Testis (tissue), 3 donors: Measurements from ENCODE around the gene CLIC4. TPM values are rescaled to one million over a fixed set of nuclear protein-coding genes. Genes with fewer than 3 reads are reported as not detected.

Experiments used
- DNase-seq: peaks from one replicate; pipeline ENCODE4 v3.0.0-alpha.2; 2019
- H3K27ac ChIP-seq, 2 donors: fragments of 200-600 bp; sonication (generic); one replicate each; pipeline ENCODE4 v1.5.1; 2019
- H3K27me3 ChIP-seq: fragments of 200-600 bp; sonication (generic); one replicate; pipeline ENCODE4 v1.5.1; 2019
- H3K36me3 ChIP-seq: fragments of 200-600 bp; sonication (generic); one replicate; pipeline ENCODE4 v1.5.1; 2017; ENCODE audit warnings: low read depth; ENCODE audit errors: missing control alignments
- H3K4me1 ChIP-seq: fragments of 200-600 bp; sonication (generic); one replicate; pipeline ENCODE4 v1.5.1; 2019
- H3K4me3 ChIP-seq, 2 donors: fragments of 200-600 bp; sonication (generic); one replicate each; pipeline ENCODE4 v1.5.1; 2017 to 2019
- H3K9me3 ChIP-seq: fragments of 200-600 bp; sonication (generic); one replicate; pipeline ENCODE4 v1.5.1; 2017
- CTCF ChIP-seq, 3 experiments: fragments of 450-650 bp in 2 of 3; fragments of 200-600 bp in 1 of 3; sonication (generic) in 1 of 3; IDR thresholded peaks; one replicate each; pipeline ENCODE4 v1.5.1; 2016 to 2019; ENCODE audit warnings: antibody characterized with exemption in 3 of 3, mild to moderate bottlenecking in 2 of 3, moderate library complexity in 1 of 3
- POLR2A ChIP-seq: fragments of 450-650 bp; IDR thresholded peaks from one replicate; pipeline ENCODE4 v1.6.1; 2017; ENCODE audit warnings: antibody characterized with exemption, mild to moderate bottlenecking, moderate library complexity
- WGBS, 2 donors: methylation state at CpG; one replicate each; pipeline ENCODE4 v1.1.5; 2018; 5-methylcytosine and 5-hydroxymethylcytosine counted together
- intact Hi-C: fragments of 100-400 bp; cut with DNase I; formaldehyde crosslinking; loops from one replicate; pipeline ENCODE4 v1.15.1; 2023; ENCODE audit warnings: low total_unique reads
- polyA plus RNA-seq: library from polyadenylated mRNA; stranded (reverse); fragments of 350-450 nt; fragmentation: Illumina TruSeq; extraction: RNeasy Lipid Tissue Mini Kit (QIAGEN cat#74804); gene quantifications from one replicate; pipeline ENCODE4 v1.2.3, GENCODE V29; 2014; ENCODE audit warnings: low read depth, low replicate concordance; ENCODE audit not compliant: insufficient read depth
- total RNA-seq, 2 donors: library from RNA; depleted of rRNA; stranded (reverse); fragments of >200 nt; gene quantifications; one replicate each; pipeline ENCODE4 v1.2.3, GENCODE V29; 2016

The CLIC4 gene
- total and polyA plus RNA-seq, 3 donors from 2014 or later: 47.2 to 72.4 (median 48.8) TPM

DNA sequence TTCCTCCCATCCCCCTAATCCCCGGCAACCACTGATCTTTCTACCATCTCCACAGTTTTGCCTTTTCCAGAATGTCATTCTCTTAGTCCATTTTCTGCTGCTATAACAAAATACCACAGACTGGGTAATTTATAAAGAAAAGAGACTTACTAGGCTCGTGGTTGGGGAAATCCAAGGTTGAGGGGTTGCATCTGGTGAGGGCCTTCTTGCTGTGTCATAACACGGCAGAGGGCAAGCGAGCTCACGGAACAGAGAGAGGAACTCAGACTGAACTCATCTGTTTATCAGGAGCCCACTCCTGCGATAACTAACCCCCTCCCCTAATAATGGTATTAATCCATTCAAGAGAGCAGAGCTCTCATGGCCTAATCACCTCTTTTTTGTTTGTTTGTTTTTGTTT lies 132.8 kb downstream of the CLIC4 start:
- no peak overlapping the region for H3K27ac ChIP-seq
- TF ChIP-seq CTCF (IDR thresholded peaks at IDR 0.05) (no peak), POLR2A (no peak)
- H3K9me3 ChIP-seq: no peaks in the 10 kb centered on the region
- H3K36me3 ChIP-seq: no peaks in the 10 kb centered on the region
- DNase-seq: no peak
- H3K4me3 ChIP-seq: no peak overlapping the region
- H3K27me3 ChIP-seq: no peaks in the 10 kb centered on the region
- intact Hi-C loops: no loop called here
- WGBS, 2 donors: 83 to 89% methylated on average over 6 of the region's 6 CpGs
- H3K4me1 ChIP-seq: no peaks in the 10 kb centered on the region

DNA sequence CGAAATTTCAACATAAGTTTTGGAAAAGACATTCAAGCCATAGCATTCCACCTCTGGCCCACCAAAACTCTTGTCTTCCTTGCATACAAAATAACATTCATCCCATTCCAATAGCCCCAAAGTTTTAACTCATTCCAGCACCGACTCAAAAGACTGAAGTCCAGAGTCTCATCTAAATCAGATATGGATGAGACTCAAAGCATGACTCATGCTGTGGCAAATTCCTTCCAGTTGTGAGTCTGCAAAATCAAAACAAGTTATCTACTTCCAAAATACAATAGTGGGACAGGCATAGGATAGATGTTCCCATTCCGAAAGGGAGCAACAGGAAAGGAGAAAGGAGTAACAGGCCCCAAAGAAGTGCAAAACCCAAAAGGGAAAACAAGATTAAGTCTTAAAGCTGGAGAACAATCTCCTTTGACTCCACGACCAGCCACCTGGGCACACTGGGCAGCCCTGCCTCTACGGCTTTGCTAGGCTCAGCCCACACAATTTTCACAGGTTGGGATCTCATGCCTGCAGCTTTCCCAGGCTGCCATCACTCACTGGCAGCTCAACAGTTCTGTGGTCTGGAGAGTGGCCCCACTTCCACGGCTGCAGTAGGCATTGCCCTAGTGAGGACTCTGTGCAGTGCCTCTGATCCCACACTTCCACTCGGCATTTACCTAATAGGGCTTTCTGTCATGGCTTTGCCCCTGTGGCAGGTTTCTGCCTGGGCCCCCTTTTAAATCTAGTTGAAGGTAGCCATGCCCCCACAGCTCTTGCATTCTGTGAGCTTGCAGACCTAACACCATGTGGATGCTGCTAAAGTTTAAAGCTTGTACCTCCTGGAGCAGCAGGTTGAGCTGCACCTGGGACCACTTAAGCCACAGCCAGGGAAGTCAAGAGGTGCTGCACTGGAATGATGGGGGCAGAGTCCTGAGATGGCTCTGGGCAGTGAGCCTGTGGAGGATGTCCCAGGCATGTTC lies 133.8 kb downstream of the CLIC4 start:
- no peak for DNase-seq
- WGBS, 2 donors: 86 to 89% methylated on average over 7 of the region's 7 CpGs
- no peaks in the 10 kb centered on the region for H3K4me1 ChIP-seq
- no peak overlapping the region for H3K4me3 ChIP-seq
- no peaks in the 10 kb centered on the region for H3K27me3 ChIP-seq
- no peak overlapping the region for H3K27ac ChIP-seq
- no peaks in the 10 kb centered on the region for H3K36me3 ChIP-seq
- TF ChIP-seq CTCF (IDR thresholded peaks at IDR 0.05): no peak
- no peak for TF ChIP-seq POLR2A
- intact Hi-C loops: no loop called here
- no peaks in the 10 kb centered on the region for H3K9me3 ChIP-seq

- Histone ChIP-seq H3K4me3 (no peak overlapping the region), H3K27ac (no peak overlapping the region), H3K27me3 (no peaks in the 10 kb centered on the region), H3K9me3 (no peaks in the 10 kb centered on the region), H3K4me1 (no peaks in the 10 kb centered on the region), H3K36me3 (no peaks in the 10 kb centered on the region)
- 52 to 57% methylated on average over 1 of the region's 1 CpG for WGBS, 2 donors
- DNase-seq: no peak
- intact Hi-C loops: no loop called here
- no peak for TF ChIP-seq CTCF (IDR thresholded peaks at IDR 0.05)
- no peak for TF ChIP-seq POLR2A
These were observed 135.8 kb downstream of the CLIC4 start for GRCh38 chr1:24881034-24881433.

DNA sequence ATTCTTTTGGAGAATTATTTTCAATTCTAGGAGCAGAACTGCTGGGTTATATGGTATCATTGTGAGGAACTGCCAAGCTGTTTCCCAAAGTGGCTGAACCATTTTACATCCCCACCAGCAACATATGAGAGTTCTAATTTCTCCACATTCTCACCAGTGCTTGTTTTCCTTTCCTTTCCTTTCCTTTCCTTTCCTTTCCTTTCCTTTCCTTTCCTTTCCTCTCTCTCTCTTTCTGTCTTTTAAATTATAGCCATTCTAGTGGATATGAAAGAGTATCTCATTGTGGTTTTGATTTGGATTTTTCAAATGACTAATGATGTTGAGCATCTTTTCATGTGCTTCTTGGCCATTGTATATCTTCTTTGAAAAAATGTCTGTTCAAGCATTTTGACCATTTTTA lies 139.5 kb downstream of the CLIC4 start:
- intact Hi-C loops: no loop called here
- TF ChIP-seq CTCF (IDR thresholded peaks at IDR 0.05) (no peak), POLR2A (no peak)

GRCh38 chr1:24886241-24886640 lies 141.0 kb downstream of the CLIC4 start:
- no peak for DNase-seq
- Histone ChIP-seq H3K36me3 (no peaks in the 10 kb centered on the region), H3K4me1 (no peaks in the 10 kb centered on the region), H3K4me3 (no peak overlapping the region), H3K27ac (no peak overlapping the region), H3K9me3 (no peaks in the 10 kb centered on the region), H3K27me3 (no peaks in the 10 kb centered on the region)
- TF ChIP-seq POLR2A (no peak), CTCF (IDR thresholded peaks at IDR 0.05) (no peak)
- intact Hi-C loops: no loop called here
- WGBS, 2 donors: 76 to 86% methylated on average over 1 of the region's 1 CpG

More for the DNA sequence above, 139.5 kb downstream of the CLIC4 start:
- H3K9me3 ChIP-seq: no peaks in the 10 kb centered on the region
- H3K27me3 ChIP-seq: no peaks in the 10 kb centered on the region
- no peak overlapping the region for H3K27ac ChIP-seq
- H3K36me3 ChIP-seq: no peaks in the 10 kb centered on the region
- no peak overlapping the region for H3K4me3 ChIP-seq
- DNase-seq: no peak
- no peaks in the 10 kb centered on the region for H3K4me1 ChIP-seq
